Transverse colon (tissue), 4 donors: Measurements from ENCODE around the gene TM4SF18. TPM values are rescaled to one million over a fixed set of nuclear protein-coding genes. Genes with fewer than 3 reads are reported as not detected.

Experiments
- DNase-seq: peaks from one replicate; pipeline ENCODE4 v3.0.0-alpha.2; 2019
- H3K27ac ChIP-seq, 4 donors: fragments of 200-600 bp; sonication (generic); 2 replicates each; pipeline ENCODE4 v1.5.1; 2016 to 2018; ENCODE audit warnings: inconsistent platforms in 4 of 4
- H3K27me3 ChIP-seq: fragments of 200-600 bp; sonication (generic); 2 replicates; pipeline ENCODE4 v1.5.1; 2017; ENCODE audit warnings: inconsistent platforms
- H3K36me3 ChIP-seq, 4 donors: fragments of 200-600 bp; sonication (generic); 2 replicates each; pipeline ENCODE4 v1.5.1; 2017 to 2019; ENCODE audit warnings: inconsistent platforms in 4 of 4
- H3K4me1 ChIP-seq, 4 donors: fragments of 200-600 bp; sonication (generic); 2 replicates each; pipeline ENCODE4 v1.5.1; 2017 to 2020; ENCODE audit warnings: inconsistent platforms in 4 of 4
- H3K4me3 ChIP-seq, 4 donors: fragments of 200-600 bp; sonication (generic); 1 replicate in 1 of 4; 2 replicates in 3 of 4; pipeline versions ENCODE4 v1.5.1 to v1.6.1; 2017 to 2019; ENCODE audit warnings: inconsistent platforms in 4 of 4
- H3K9me3 ChIP-seq, 2 donors: fragments of 200-600 bp; sonication (generic); 2 replicates each; pipeline ENCODE4 v1.5.1; 2017 to 2019; ENCODE audit warnings: inconsistent platforms in 2 of 2
- EP300 ChIP-seq: sonication (generic); formaldehyde crosslinking; IDR thresholded peaks from one replicate; pipeline ENCODE4 v1.6.1; 2017; ENCODE audit warnings: antibody characterized with exemption, low read depth
- POLR2A ChIP-seq: fragments of 450-650 bp; IDR thresholded peaks from one replicate; pipeline ENCODE4 v1.6.1; 2016; ENCODE audit warnings: antibody characterized with exemption, mild to moderate bottlenecking, moderate library complexity
- POLR2AphosphoS5 ChIP-seq, 3 donors: sonication (generic); formaldehyde crosslinking; IDR thresholded peaks; one replicate each; pipeline ENCODE4 v1.6.1; 2016; ENCODE audit warnings: antibody characterized with exemption in 3 of 3
- WGBS, 2 donors: methylation state at CpG; one replicate each; pipeline ENCODE4 v1.1.5; 2018; ENCODE audit warnings: low coverage in 1 of 2; 5-methylcytosine and 5-hydroxymethylcytosine counted together
- in situ Hi-C, 4 donors: fragments of 200-750 bp; cut with MboI; loops; one replicate each; pipeline versions ENCODE4 v1.15.0 to v1.15.1; 2017; ENCODE audit warnings: low sequenced_read_pairs in 3 of 4, low pct_ligation_motif_present in 1 of 4, low pct_unique_long_range_greater_than_20kb in 1 of 4
- intact Hi-C: fragments of 100-400 bp; cut with DNase I; formaldehyde crosslinking; loops from one replicate; pipeline ENCODE4 v1.15.1; 2023; ENCODE audit warnings: low total_unique reads
- total RNA-seq, 4 donors: library from RNA; depleted of rRNA; stranded (reverse); fragments of >200 nt; gene quantifications; one replicate each; pipeline ENCODE4 v1.1.0, GENCODE V29; 2016
- TF ChIP-seq, protein P1 (sequence below), 5 experiments: fragments of 200-600 bp in 3 of 5; fragments of 450-650 bp in 2 of 5; sonication (generic) in 3 of 5; IDR thresholded peaks; 1 replicate in 2 of 5; 2 replicates in 3 of 5; pipeline ENCODE4 v1.5.1; 2016 to 2017; ENCODE audit warnings: antibody characterized with exemption in 5 of 5, inconsistent platforms in 3 of 5, mild to moderate bottlenecking in 2 of 5, moderate library complexity in 1 of 5

Gene TM4SF18
- total RNA-seq, 4 donors from 2014 or later, result 0.80 to 1.4 (median 0.82) TPM; not detected in 1

DNA sequence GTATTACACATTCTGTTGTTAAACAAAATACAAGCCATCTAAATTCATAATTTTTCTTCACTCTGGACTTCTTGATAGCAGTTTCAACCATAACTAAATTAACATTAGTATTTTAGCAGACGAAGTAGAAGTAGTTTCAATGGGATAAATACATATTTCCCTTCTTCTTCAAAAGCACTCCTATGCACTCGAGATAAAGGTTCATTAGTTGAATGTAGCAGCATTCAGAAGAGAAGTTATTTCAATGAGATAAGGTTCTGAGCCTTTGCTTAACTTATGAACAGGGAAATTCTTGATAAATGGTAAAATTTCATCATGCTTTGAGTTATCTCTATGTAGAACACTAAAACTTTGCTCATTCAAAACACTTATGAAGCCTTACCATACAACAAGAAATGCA, 11.8 kb downstream of the TM4SF18 start:
- DNase-seq, result no peak
- TF ChIP-seq, protein P1, sequence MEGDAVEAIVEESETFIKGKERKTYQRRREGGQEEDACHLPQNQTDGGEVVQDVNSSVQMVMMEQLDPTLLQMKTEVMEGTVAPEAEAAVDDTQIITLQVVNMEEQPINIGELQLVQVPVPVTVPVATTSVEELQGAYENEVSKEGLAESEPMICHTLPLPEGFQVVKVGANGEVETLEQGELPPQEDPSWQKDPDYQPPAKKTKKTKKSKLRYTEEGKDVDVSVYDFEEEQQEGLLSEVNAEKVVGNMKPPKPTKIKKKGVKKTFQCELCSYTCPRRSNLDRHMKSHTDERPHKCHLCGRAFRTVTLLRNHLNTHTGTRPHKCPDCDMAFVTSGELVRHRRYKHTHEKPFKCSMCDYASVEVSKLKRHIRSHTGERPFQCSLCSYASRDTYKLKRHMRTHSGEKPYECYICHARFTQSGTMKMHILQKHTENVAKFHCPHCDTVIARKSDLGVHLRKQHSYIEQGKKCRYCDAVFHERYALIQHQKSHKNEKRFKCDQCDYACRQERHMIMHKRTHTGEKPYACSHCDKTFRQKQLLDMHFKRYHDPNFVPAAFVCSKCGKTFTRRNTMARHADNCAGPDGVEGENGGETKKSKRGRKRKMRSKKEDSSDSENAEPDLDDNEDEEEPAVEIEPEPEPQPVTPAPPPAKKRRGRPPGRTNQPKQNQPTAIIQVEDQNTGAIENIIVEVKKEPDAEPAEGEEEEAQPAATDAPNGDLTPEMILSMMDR (IDR thresholded peaks at IDR 0.05), result no peak
- TF ChIP-seq EP300, result no peak
- no peak for TF ChIP-seq POLR2A
- no peak for TF ChIP-seq POLR2AphosphoS5 (IDR thresholded peaks at IDR 0.05)
- 80 to 85% methylated on average over 2 of the region's 2 CpGs for WGBS, 2 donors
- Histone ChIP-seq H3K4me1 (peaks cover 0 to 5% (median 0%) of the 10 kb centered on the region in 4 donors), H3K4me3 (no peak overlapping the region), H3K9me3 (no peaks in the 10 kb centered on the region), H3K36me3 (no peaks in the 10 kb centered on the region), H3K27me3 (no peaks in the 10 kb centered on the region), H3K27ac (no peak overlapping the region)
- in situ Hi-C loops (no loop called here), intact Hi-C loops (no loop called here)

DNA sequence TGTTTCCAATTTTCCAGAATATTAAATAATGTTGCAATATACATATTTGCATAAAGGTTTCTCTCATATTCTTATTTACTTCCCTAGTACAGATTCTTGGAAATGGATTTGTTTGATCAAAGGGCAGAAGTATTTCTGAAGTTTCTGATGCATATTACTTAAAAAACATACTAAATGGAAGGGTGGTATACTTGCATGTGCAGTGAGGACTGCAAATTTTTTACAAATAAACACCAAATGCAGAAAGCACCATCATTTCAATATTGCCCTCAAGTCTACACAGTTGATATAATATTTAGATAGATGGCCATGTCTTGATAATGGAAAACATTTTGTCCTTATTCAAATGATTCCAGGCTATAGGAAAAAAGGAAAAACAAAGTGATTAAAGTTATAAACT, 12.3 kb downstream of the TM4SF18 start:
- Histone ChIP-seq H3K36me3 (no peaks in the 10 kb centered on the region), H3K4me3 (no peak overlapping the region), H3K4me1 (peaks cover 0 to 6% (median 0%) of the 10 kb centered on the region in 4 donors), H3K27ac (no peak overlapping the region), H3K27me3 (no peaks in the 10 kb centered on the region), H3K9me3 (no peaks in the 10 kb centered on the region)
- no peak for DNase-seq
- in situ Hi-C loops, result no loop called here
- intact Hi-C loops, result no loop called here
- TF ChIP-seq POLR2A, result no peak
- TF ChIP-seq, protein P1 (IDR thresholded peaks at IDR 0.05), result no peak

DNA sequence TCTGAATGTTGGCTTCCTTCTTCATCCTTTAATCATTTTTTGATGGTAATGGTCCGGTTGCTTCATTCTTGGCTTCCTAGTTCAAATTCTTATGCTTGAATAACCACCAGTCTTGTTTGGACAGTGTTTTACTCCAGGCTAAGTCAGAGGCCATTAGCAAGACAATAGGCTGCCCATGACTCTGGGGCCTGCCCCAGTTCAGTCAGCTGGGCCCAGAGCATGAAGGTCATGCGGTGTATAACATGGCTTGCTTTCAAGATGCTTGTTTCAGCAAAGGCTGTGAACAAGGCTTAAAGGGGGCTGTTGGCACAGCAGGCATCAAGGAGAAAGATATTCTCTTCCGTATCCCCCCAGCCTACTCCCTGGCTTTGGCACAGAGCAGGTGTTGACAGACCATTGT, 13.7 kb downstream of the TM4SF18 start:
- H3K4me1 ChIP-seq, result peaks cover 0 to 13% (median 0%) of the 10 kb centered on the region in 4 donors
- H3K27me3 ChIP-seq, result no peaks in the 10 kb centered on the region
- no peak for TF ChIP-seq POLR2AphosphoS5 (IDR thresholded peaks at IDR 0.05)
- TF ChIP-seq EP300, result no peak
- no peak for TF ChIP-seq POLR2A
- in situ Hi-C loops, result no loop called here
- H3K27ac ChIP-seq, result no peak overlapping the region
- no peaks in the 10 kb centered on the region for H3K36me3 ChIP-seq
- 78 to 84% methylated on average over 2 to 3 of the region's 3 CpGs for WGBS, 2 donors
- no peak for DNase-seq
- H3K4me3 ChIP-seq, result no peak overlapping the region
- no peaks in the 10 kb centered on the region for H3K9me3 ChIP-seq
- intact Hi-C loops, result no loop called here

DNA sequence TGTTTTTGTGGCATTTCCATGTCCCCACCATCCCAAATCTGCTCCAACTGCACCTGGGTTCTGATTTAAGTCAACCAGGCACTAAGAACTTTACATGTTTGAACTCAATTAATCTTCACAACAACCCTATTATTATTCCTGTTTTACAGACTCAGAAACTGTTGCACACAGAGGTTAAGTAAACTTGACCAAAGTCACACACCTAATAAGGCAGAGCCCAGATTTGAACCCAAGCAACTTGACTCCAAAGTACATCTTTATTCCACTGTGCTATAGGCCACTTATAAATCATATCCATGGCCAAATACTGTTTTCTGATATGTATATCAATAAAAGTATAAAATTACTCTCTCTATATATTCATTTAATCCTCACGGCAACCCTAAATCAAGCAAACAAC, 16.4 kb downstream of the TM4SF18 start:
- no peak for DNase-seq
- WGBS, 2 donors, result 95 to 100% methylated on average over 1 of the region's 1 CpG
- Histone ChIP-seq H3K4me3 (no peak overlapping the region), H3K4me1 (peaks cover 0 to 13% (median 0%) of the 10 kb centered on the region in 4 donors), H3K27me3 (no peaks in the 10 kb centered on the region), H3K36me3 (no peaks in the 10 kb centered on the region), H3K27ac (no peak overlapping the region), H3K9me3 (no peaks in the 10 kb centered on the region)
- intact Hi-C loops, result no loop called here
- TF ChIP-seq POLR2AphosphoS5 (IDR thresholded peaks at IDR 0.05), result no peak
- TF ChIP-seq, protein P1 (IDR thresholded peaks at IDR 0.05), result no peak
- no peak for TF ChIP-seq EP300
- TF ChIP-seq POLR2A, result no peak
- in situ Hi-C loops, result no loop called here

- WGBS, 2 donors, result 46% methylated on average over 2 of the region's 2 CpGs; no CpG with 5 or more reads in 1 of the 2 donors
- no peak for DNase-seq
- intact Hi-C loops, result no loop called here
- TF ChIP-seq EP300 (no peak), POLR2A (no peak), POLR2AphosphoS5 (IDR thresholded peaks at IDR 0.05) (no peak)
- TF ChIP-seq, protein P1 (IDR thresholded peaks at IDR 0.05), result no peak
- in situ Hi-C loops, result no loop called here
- no peak overlapping the region for H3K27ac ChIP-seq
- no peaks in the 10 kb centered on the region for H3K9me3 ChIP-seq
- no peak overlapping the region for H3K4me3 ChIP-seq
- H3K27me3 ChIP-seq, result no peaks in the 10 kb centered on the region
- peaks cover 0 to 13% (median 0%) of the 10 kb centered on the region in 4 donors for H3K4me1 ChIP-seq
- no peaks in the 10 kb centered on the region for H3K36me3 ChIP-seq
Observed at GRCh38 chr3:149316437-149316836, 17.0 kb downstream of the TM4SF18 start.
